Measurements from ENCODE around the gene GID4.

GID4 gene

GRCh38 chr17:18055597-18055996, 16.4 kb downstream of the GID4 start:
- Histone ChIP-seq H3K27me3 (ENCODE audit: insufficient read depth, low read length, poor library complexity, severe bottlenecking) (no peaks in the 10 kb centered on the region), H2AFZ (ENCODE audit: low read length) (no peak overlapping the region), H3K4me1 (ENCODE audit: insufficient read depth, low read length, poor library complexity, severe bottlenecking) (peaks cover 5% of the 10 kb centered on the region), H3K9ac (ENCODE audit: low read depth, low read length, poor library complexity, severe bottlenecking) (no peak overlapping the region), H3K4me3 (ENCODE audit: low read length, poor library complexity, severe bottlenecking) (no peak overlapping the region), H3K9me3 (ENCODE audit: insufficient read depth, low read depth, low read length) (no peaks in the 10 kb centered on the region), H3K4me2 (ENCODE audit: low read depth, low read length, poor library complexity, severe bottlenecking) (no peak overlapping the region), H3K36me3 (ENCODE audit: insufficient read depth, low read length) (peaks cover 43% of the 10 kb centered on the region; the same call in 1 of the 2 replicates), H4K20me1 (ENCODE audit: insufficient read depth, low read length, poor library complexity, severe bottlenecking) (no peaks in the 10 kb centered on the region), H3K9me2 (replicated peaks; ENCODE audit: low read depth, low read length) (no peaks in the 10 kb centered on the region), H3K79me2 (ENCODE audit: insufficient read depth, low read length) (no peaks in the 10 kb centered on the region), H3F3A (ENCODE audit: low read depth) (no peaks in the 10 kb centered on the region)
- TF ChIP-seq CTCF (conservative IDR thresholded peaks at IDR 0.05; ENCODE audit: low read length) (no peak), EZH2phosphoT487 (IDR thresholded peaks at IDR 0.05; ENCODE audit: borderline replicate concordance) (no peak)

- TF ChIP-seq EZH2phosphoT487 (IDR thresholded peaks at IDR 0.05; ENCODE audit: borderline replicate concordance) (no peak), CTCF (conservative IDR thresholded peaks at IDR 0.05; ENCODE audit: low read length) (0 out of 2 replicates have a peak, but pooled peaks have one; percentile 26)
- Histone ChIP-seq H2AFZ (ENCODE audit: low read length) (no peak overlapping the region), H3K36me3 (ENCODE audit: insufficient read depth, low read length) (peaks cover 47% of the 10 kb centered on the region; the same call in 1 of the 2 replicates), H3K9me3 (ENCODE audit: insufficient read depth, low read depth, low read length) (no peaks in the 10 kb centered on the region), H3F3A (ENCODE audit: low read depth) (no peaks in the 10 kb centered on the region), H4K20me1 (ENCODE audit: insufficient read depth, low read length, poor library complexity, severe bottlenecking) (no peaks in the 10 kb centered on the region), H3K9ac (ENCODE audit: low read depth, low read length, poor library complexity, severe bottlenecking) (no peak overlapping the region), H3K79me2 (ENCODE audit: insufficient read depth, low read length) (no peaks in the 10 kb centered on the region), H3K27me3 (ENCODE audit: insufficient read depth, low read length, poor library complexity, severe bottlenecking) (no peaks in the 10 kb centered on the region), H3K4me2 (ENCODE audit: low read depth, low read length, poor library complexity, severe bottlenecking) (no peak overlapping the region), H3K4me3 (ENCODE audit: low read length, poor library complexity, severe bottlenecking) (no peak overlapping the region), H3K9me2 (replicated peaks; ENCODE audit: low read depth, low read length) (no peaks in the 10 kb centered on the region), H3K4me1 (ENCODE audit: insufficient read depth, low read length, poor library complexity, severe bottlenecking) (peaks cover 5% of the 10 kb centered on the region)
These were observed 17.0 kb downstream of the GID4 start for GRCh38 chr17:18056214-18056613.

- no peak for TF ChIP-seq EZH2phosphoT487 (IDR thresholded peaks at IDR 0.05; ENCODE audit: borderline replicate concordance)
- no peak for TF ChIP-seq CTCF (conservative IDR thresholded peaks at IDR 0.05; ENCODE audit: low read length)
These were observed 20.1 kb downstream of the GID4 start for GRCh38 chr17:18059283-18059682.

More at GRCh38 chr17:18059283-18059682, 20.1 kb downstream of the GID4 start:
- no peaks in the 10 kb centered on the region for H3K27me3 ChIP-seq (ENCODE audit: insufficient read depth, low read length, poor library complexity, severe bottlenecking)
- H2AFZ ChIP-seq (ENCODE audit: low read length), result no peak overlapping the region
- no peaks in the 10 kb centered on the region for H3F3A ChIP-seq (ENCODE audit: low read depth)
- H3K4me1 ChIP-seq (ENCODE audit: insufficient read depth, low read length, poor library complexity, severe bottlenecking), result no peaks in the 10 kb centered on the region
- no peak overlapping the region for H3K9ac ChIP-seq (ENCODE audit: low read depth, low read length, poor library complexity, severe bottlenecking)
- H4K20me1 ChIP-seq (ENCODE audit: insufficient read depth, low read length, poor library complexity, severe bottlenecking), result no peaks in the 10 kb centered on the region
- H3K4me2 ChIP-seq (ENCODE audit: low read depth, low read length, poor library complexity, severe bottlenecking), result no peak overlapping the region
- no peak overlapping the region for H3K4me3 ChIP-seq (ENCODE audit: low read length, poor library complexity, severe bottlenecking)
- H3K36me3 ChIP-seq (ENCODE audit: insufficient read depth, low read length), result peaks cover 62% of the 10 kb centered on the region; the same call in 1 of the 2 replicates
- no peaks in the 10 kb centered on the region for H3K9me3 ChIP-seq (ENCODE audit: insufficient read depth, low read depth, low read length)
- H3K9me2 ChIP-seq (replicated peaks; ENCODE audit: low read depth, low read length), result no peaks in the 10 kb centered on the region
- no peaks in the 10 kb centered on the region for H3K79me2 ChIP-seq (ENCODE audit: insufficient read depth, low read length)

All from Loucy (cell line).